ENCODE data around the gene COX8A.

- no peak for TF ChIP-seq CTCF (IDR thresholded peaks at IDR 0.05)
- no peak for TF ChIP-seq POLR2A (IDR thresholded peaks at IDR 0.05)
These were observed 50.8 kb downstream of the COX8A start for GRCh38 chr11:64025205-64025604.
